Left renal pelvis (tissue), 4 donors: ENCODE measurements around the gene ADAMTS2. TPM values are rescaled to one million over a fixed set of nuclear protein-coding genes. Genes with fewer than 3 reads are reported as not detected.

Experiments
- DNase-seq, 4 donors: peaks; one replicate each; pipeline ENCODE4 v3.0.0-alpha.2; 2013; ENCODE audit warnings: low read depth in 4 of 4, low spot score in 3 of 4
- polyA plus RNA-seq, 4 donors: library from polyadenylated mRNA; unstranded; fragments of 120-200 nt; gene quantifications; one replicate each; pipeline ENCODE4 v1.2.1, GENCODE V29; 2013; ENCODE audit not compliant: insufficient read length in 4 of 4

Gene ADAMTS2
- polyA plus RNA-seq, 4 donors = 9.8 to 78.6 (median 14.0) TPM

GRCh38 chr5:179152941-179153340 lies 192.3 kb downstream of the ADAMTS2 start:
- DNase-seq = no peak

GRCh38 chr5:179152144-179152895 lies 192.9 kb downstream of the ADAMTS2 start:
- DNase-seq = no peak

GRCh38 chr5:179151286-179152118 lies 193.8 kb downstream of the ADAMTS2 start:
- no peak for DNase-seq

- no peak for DNase-seq
Observed at GRCh38 chr5:179150011-179150410, 195.2 kb downstream of the ADAMTS2 start.

GRCh38 chr5:179149278-179149677 lies 196.0 kb downstream of the ADAMTS2 start:
- no peak for DNase-seq

GRCh38 chr5:179148703-179149170 lies 196.5 kb downstream of the ADAMTS2 start:
- no peak for DNase-seq

GRCh38 chr5:179147991-179148702 lies 197.1 kb downstream of the ADAMTS2 start:
- DNase-seq = no peak

- no peak for DNase-seq
Observed at GRCh38 chr5:179146277-179146676, 199.0 kb downstream of the ADAMTS2 start.

- no peak for DNase-seq
Observed at GRCh38 chr5:179143446-179143845, 201.8 kb downstream of the ADAMTS2 start.

- DNase-seq = no peak
Observed at GRCh38 chr5:179142434-179143198, 202.6 kb downstream of the ADAMTS2 start.

GRCh38 chr5:179141867-179142266 lies 203.4 kb downstream of the ADAMTS2 start:
- DNase-seq = no peak

GRCh38 chr5:179140293-179140692 lies 205.0 kb downstream of the ADAMTS2 start:
- DNase-seq = no peak

GRCh38 chr5:179139936-179140235 lies 205.4 kb downstream of the ADAMTS2 start:
- no peak for DNase-seq

GRCh38 chr5:179139111-179139935 lies 205.9 kb downstream of the ADAMTS2 start:
- no peak for DNase-seq

- DNase-seq = no peak
Observed at GRCh38 chr5:179138568-179138925, 206.7 kb downstream of the ADAMTS2 start.

- DNase-seq = no peak
Observed at GRCh38 chr5:179137643-179138567, 207.4 kb downstream of the ADAMTS2 start.

- no peak for DNase-seq
Observed at GRCh38 chr5:179137016-179137642, 208.1 kb downstream of the ADAMTS2 start.
